ENCODE data around the gene IQGAP1.

DNA sequence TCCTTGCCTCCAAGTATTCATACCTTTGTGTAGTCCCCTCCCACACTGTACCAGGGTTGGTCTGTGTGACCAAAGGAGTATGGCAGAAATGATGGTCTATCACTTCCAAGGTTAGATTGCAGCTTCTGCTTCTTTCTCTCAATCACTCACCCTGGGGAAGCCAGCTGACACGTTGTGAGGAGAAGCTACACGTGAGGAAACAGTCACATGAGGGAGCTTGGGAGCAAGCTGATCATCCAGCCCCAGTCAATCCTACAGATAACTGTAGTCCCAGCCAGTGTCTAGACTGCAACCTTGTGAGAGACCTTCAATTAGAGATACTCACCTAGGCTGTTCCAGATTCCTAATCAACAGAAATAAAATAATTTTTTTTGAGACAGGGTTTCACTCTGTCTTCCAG, 42.2 kb upstream of the IQGAP1 start:
- TF ChIP-seq POLR2A (IDR thresholded peaks at IDR 0.05; ENCODE audit: insufficient read depth in 1 of 2, low read depth in 2 of 2, low read length in 2 of 2) (no peak), ZNF709 (CRISPR knock-in tag; IDR thresholded peaks at IDR 0.05) (no peak), CREB1 (IDR thresholded peaks at IDR 0.05) (no peak), CREB1 (CRISPR knock-in tag; IDR thresholded peaks at IDR 0.05) (no peak), ZNF75D (CRISPR knock-in tag; IDR thresholded peaks at IDR 0.05; ENCODE audit: borderline replicate concordance) (no peak), RFX5 (IDR thresholded peaks at IDR 0.05; ENCODE audit: low read depth, low read length) (no peak), NR2F2 (IDR thresholded peaks at IDR 0.05; ENCODE audit: borderline replicate concordance, low read depth) (no peak), GABPA (IDR thresholded peaks at IDR 0.05; ENCODE audit: low read depth, low read length) (no peak), GABPA (CRISPR knock-in tag; IDR thresholded peaks at IDR 0.05; ENCODE audit: low read depth) (no peak), FIP1L1 (IDR thresholded peaks at IDR 0.05; ENCODE audit: borderline replicate concordance, insufficient read depth, low read depth, low read length) (no peak), EZH2 (conservative IDR thresholded peaks at IDR 0.05; ENCODE audit: low read depth, low read length) (no peak), KLF15 (CRISPR knock-in tag; IDR thresholded peaks at IDR 0.05; ENCODE audit: borderline replicate concordance) (no peak)
- TF ChIP-seq, protein P1, sequence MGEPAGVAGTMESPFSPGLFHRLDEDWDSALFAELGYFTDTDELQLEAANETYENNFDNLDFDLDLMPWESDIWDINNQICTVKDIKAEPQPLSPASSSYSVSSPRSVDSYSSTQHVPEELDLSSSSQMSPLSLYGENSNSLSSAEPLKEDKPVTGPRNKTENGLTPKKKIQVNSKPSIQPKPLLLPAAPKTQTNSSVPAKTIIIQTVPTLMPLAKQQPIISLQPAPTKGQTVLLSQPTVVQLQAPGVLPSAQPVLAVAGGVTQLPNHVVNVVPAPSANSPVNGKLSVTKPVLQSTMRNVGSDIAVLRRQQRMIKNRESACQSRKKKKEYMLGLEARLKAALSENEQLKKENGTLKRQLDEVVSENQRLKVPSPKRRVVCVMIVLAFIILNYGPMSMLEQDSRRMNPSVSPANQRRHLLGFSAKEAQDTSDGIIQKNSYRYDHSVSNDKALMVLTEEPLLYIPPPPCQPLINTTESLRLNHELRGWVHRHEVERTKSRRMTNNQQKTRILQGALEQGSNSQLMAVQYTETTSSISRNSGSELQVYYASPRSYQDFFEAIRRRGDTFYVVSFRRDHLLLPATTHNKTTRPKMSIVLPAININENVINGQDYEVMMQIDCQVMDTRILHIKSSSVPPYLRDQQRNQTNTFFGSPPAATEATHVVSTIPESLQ (CRISPR knock-in tag; conservative IDR thresholded peaks at IDR 0.05): no peak
- TF ChIP-seq, protein P2, sequence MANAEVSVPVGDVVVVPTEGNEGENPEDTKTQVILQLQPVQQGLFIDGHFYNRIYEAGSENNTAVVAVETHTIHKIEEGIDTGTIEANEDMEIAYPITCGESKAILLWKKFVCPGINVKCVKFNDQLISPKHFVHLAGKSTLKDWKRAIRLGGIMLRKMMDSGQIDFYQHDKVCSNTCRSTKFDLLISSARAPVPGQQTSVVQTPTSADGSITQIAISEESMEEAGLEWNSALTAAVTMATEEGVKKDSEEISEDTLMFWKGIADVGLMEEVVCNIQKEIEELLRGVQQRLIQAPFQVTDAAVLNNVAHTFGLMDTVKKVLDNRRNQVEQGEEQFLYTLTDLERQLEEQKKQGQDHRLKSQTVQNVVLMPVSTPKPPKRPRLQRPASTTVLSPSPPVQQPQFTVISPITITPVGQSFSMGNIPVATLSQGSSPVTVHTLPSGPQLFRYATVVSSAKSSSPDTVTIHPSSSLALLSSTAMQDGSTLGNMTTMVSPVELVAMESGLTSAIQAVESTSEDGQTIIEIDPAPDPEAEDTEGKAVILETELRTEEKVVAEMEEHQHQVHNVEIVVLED (CRISPR knock-in tag; IDR thresholded peaks at IDR 0.05; ENCODE audit: borderline replicate concordance): no peak
- TF ChIP-seq, protein P3, sequence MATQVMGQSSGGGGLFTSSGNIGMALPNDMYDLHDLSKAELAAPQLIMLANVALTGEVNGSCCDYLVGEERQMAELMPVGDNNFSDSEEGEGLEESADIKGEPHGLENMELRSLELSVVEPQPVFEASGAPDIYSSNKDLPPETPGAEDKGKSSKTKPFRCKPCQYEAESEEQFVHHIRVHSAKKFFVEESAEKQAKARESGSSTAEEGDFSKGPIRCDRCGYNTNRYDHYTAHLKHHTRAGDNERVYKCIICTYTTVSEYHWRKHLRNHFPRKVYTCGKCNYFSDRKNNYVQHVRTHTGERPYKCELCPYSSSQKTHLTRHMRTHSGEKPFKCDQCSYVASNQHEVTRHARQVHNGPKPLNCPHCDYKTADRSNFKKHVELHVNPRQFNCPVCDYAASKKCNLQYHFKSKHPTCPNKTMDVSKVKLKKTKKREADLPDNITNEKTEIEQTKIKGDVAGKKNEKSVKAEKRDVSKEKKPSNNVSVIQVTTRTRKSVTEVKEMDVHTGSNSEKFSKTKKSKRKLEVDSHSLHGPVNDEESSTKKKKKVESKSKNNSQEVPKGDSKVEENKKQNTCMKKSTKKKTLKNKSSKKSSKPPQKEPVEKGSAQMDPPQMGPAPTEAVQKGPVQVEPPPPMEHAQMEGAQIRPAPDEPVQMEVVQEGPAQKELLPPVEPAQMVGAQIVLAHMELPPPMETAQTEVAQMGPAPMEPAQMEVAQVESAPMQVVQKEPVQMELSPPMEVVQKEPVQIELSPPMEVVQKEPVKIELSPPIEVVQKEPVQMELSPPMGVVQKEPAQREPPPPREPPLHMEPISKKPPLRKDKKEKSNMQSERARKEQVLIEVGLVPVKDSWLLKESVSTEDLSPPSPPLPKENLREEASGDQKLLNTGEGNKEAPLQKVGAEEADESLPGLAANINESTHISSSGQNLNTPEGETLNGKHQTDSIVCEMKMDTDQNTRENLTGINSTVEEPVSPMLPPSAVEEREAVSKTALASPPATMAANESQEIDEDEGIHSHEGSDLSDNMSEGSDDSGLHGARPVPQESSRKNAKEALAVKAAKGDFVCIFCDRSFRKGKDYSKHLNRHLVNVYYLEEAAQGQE (IDR thresholded peaks at IDR 0.05; ENCODE audit: borderline replicate concordance in 1 of 2, low read depth in 1 of 2, low read length in 2 of 2): no peak
- TF ChIP-seq, protein P4, sequence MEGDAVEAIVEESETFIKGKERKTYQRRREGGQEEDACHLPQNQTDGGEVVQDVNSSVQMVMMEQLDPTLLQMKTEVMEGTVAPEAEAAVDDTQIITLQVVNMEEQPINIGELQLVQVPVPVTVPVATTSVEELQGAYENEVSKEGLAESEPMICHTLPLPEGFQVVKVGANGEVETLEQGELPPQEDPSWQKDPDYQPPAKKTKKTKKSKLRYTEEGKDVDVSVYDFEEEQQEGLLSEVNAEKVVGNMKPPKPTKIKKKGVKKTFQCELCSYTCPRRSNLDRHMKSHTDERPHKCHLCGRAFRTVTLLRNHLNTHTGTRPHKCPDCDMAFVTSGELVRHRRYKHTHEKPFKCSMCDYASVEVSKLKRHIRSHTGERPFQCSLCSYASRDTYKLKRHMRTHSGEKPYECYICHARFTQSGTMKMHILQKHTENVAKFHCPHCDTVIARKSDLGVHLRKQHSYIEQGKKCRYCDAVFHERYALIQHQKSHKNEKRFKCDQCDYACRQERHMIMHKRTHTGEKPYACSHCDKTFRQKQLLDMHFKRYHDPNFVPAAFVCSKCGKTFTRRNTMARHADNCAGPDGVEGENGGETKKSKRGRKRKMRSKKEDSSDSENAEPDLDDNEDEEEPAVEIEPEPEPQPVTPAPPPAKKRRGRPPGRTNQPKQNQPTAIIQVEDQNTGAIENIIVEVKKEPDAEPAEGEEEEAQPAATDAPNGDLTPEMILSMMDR (CRISPR knock-in tag; IDR thresholded peaks at IDR 0.05): no peak

All from HepG2 (cell line).